Measurements from ENCODE around the gene ADAMTS18. TPM values are rescaled to one million over a fixed set of nuclear protein-coding genes. Genes with fewer than 3 reads are reported as not detected.

ADAMTS18 gene
- total and polyA plus RNA-seq, 2 of the 8 experiments (the other 6 are each of a cell fraction or from before 2014, with no cell fraction given), result 0.05 to 0.19 TPM

DNA sequence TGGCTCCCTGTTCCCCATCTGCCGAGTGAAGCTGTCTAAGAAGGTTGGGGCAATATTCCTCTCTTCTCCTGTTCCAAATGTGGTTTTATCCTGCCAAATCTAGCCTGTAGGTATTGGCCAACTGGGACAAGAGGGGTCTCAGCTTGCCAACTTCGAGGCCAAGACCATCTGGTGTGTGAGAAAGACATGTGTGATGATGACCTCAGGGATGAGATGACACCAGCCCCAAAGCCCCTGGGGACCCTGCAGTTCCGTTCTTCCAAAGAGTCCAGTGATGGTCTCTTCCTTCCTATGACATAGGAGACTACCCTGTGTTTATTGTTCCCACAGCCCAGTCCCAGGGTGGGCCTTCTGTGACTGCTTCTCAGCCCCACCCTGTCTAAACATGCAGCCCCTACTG, 34.8 kb upstream of the ADAMTS18 start:
- Histone ChIP-seq H4K20me1 (replicated peaks in 1 of 2; ENCODE audit: control insufficient read depth in 1 of 2, insufficient read depth in 2 of 2, low read length in 2 of 2) (no peaks in the 10 kb centered on the region), H3K79me1 (ENCODE audit: low read depth, low read length) (no peaks in the 10 kb centered on the region), H3K36me3 (ENCODE audit: control insufficient read depth in 2 of 4, insufficient read depth in 4 of 4, low read length in 3 of 4) (no peaks in the 10 kb centered on the region), H3K9me3 (ENCODE audit: insufficient read depth in 2 of 2, low read depth in 1 of 2, low read length in 1 of 2) (no peaks in the 10 kb centered on the region), H4K8ac (ENCODE audit: extremely low read depth, insufficient read depth, low read length) (no peak overlapping the region), H3K27ac (ENCODE audit: low read depth, low read length) (no peak overlapping the region), H3K56ac (replicated peaks; ENCODE audit: insufficient read length, low read depth, low read length) (no peak overlapping the region), H3K4ac (replicated peaks; ENCODE audit: insufficient read length, low read depth, low read length) (no peak overlapping the region), H2BK12ac (ENCODE audit: low read depth, low read length) (no peak overlapping the region), H3K4me2 (ENCODE audit: insufficient read depth in 1 of 2, low read depth in 2 of 2, low read length in 2 of 2) (no peak overlapping the region), H3K4me1 (replicated peaks in 1 of 4; ENCODE audit: control insufficient read depth in 3 of 4, insufficient read depth in 4 of 4, low read length in 3 of 4) (no peaks in the 10 kb centered on the region; a peak in 1 of 7 replicates), H2AK5ac (ENCODE audit: low read depth, low read length) (no peak overlapping the region), H2BK120ac (replicated peaks; ENCODE audit: low read depth, low read length) (no peak overlapping the region), H3K9ac (replicated peaks in 1 of 4; ENCODE audit: extremely low read depth in 1 of 4, low read depth in 3 of 4, low read length in 3 of 4) (no peak overlapping the region), H4K5ac (ENCODE audit: insufficient read length, low read depth, low read length) (no peak overlapping the region), H3K18ac (ENCODE audit: extremely low read depth, low read length) (no peak overlapping the region), H2BK15ac (ENCODE audit: low read length) (no peak overlapping the region), H3K14ac (ENCODE audit: insufficient read length) (no peak overlapping the region), H2BK20ac (ENCODE audit: low read length) (no peak overlapping the region), H4K91ac (replicated peaks; ENCODE audit: insufficient read length, low read length) (no peak overlapping the region), H3K27me3 (replicated peaks in 1 of 4; ENCODE audit: control insufficient read depth in 3 of 4, extremely low read depth in 1 of 4, insufficient read depth in 3 of 4, low read length in 3 of 4) (no peaks in the 10 kb centered on the region), H3K23me2 (ENCODE audit: low read depth, low read length) (no peaks in the 10 kb centered on the region), H2BK5ac (ENCODE audit: low read depth, low read length) (no peak overlapping the region), H3K23ac (ENCODE audit: insufficient read length) (no peak overlapping the region), H3K79me2 (ENCODE audit: control insufficient read depth in 1 of 2, insufficient read depth in 2 of 2, low read length in 2 of 2) (no peaks in the 10 kb centered on the region), H2AFZ (ENCODE audit: low read length) (peak overlapping the region; percentile 51; the same call in 1 of the 2 replicates), H3K4me3 (ENCODE audit: extremely low read depth in 1 of 4, insufficient read depth in 2 of 4, low read depth in 3 of 4, low read length in 4 of 4) (no peak overlapping the region)
- POLR2A ChIA-PET (ENCODE audit: partially characterized antibody), result no interaction called here
- DNase-seq (ENCODE audit: low read depth in 1 of 2, low spot score in 2 of 2) (no peak), FAIRE-seq (no peak)
- 89% methylated on average over 3 of the region's 3 CpGs; no CpG with 5 or more reads in 1 of the 2 experiments for WGBS, 2 experiments (ENCODE audit: extremely low coverage in 1 of 2, insufficient coverage in 1 of 2, insufficient read length in 1 of 2, insufficient replicate concordance in 2 of 2, low coverage in 1 of 2, low lambda C conversion rate in 2 of 2, missing lambda C conversion rate in 1 of 2)
- CTCF ChIA-PET (ENCODE audit: partially characterized antibody), result no interaction called here
- TF ChIP-seq POLR2A (IDR thresholded peaks at IDR 0.05; ENCODE audit: control extremely low read depth in 1 of 2, low read depth in 2 of 2, low read length in 2 of 2) (no peak), KDM5A (IDR thresholded peaks at IDR 0.05; ENCODE audit: low read length) (no peak), FOSL1 (IDR thresholded peaks at IDR 0.05; ENCODE audit: insufficient read depth, low read depth, low read length) (no peak), GABPA (IDR thresholded peaks at IDR 0.05; ENCODE audit: borderline replicate concordance, insufficient read depth, low read length) (no peak), JUND (IDR thresholded peaks at IDR 0.05; ENCODE audit: low read length) (no peak), RNF2 (IDR thresholded peaks at IDR 0.05; ENCODE audit: borderline replicate concordance, low read depth, low read length, missing control alignments, poor library complexity, severe bottlenecking) (no peak), PHF8 (conservative IDR thresholded peaks at IDR 0.05; ENCODE audit: low read depth, low read length) (no peak), SP2 (IDR thresholded peaks at IDR 0.05; ENCODE audit: low read length) (no peak), YY1 (IDR thresholded peaks at IDR 0.05; ENCODE audit: low read depth, low read length) (no peak), SIX5 (IDR thresholded peaks at IDR 0.05; ENCODE audit: low read depth, low read length) (no peak), CTBP2 (IDR thresholded peaks at IDR 0.05; ENCODE audit: borderline replicate concordance, insufficient read depth, insufficient read length, low read length) (no peak), RXRA (IDR thresholded peaks at IDR 0.05; ENCODE audit: insufficient read depth, low read depth, low read length) (no peak)
- TF ChIP-seq, protein P1, sequence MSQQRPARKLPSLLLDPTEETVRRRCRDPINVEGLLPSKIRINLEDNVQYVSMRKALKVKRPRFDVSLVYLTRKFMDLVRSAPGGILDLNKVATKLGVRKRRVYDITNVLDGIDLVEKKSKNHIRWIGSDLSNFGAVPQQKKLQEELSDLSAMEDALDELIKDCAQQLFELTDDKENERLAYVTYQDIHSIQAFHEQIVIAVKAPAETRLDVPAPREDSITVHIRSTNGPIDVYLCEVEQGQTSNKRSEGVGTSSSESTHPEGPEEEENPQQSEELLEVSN (IDR thresholded peaks at IDR 0.05), result no peak

Measured in H1 (cell line).